HG03558 (cell line): Measurements from ENCODE around the gene AMER2.

Source experiments
- ATAC-seq: cut with Tn5 transposase; IDR thresholded peaks from one replicate; pipeline ENCODE4 v1.9.1; 2021; ENCODE audit warnings: moderate number of reproducible peaks; ENCODE audit not compliant: unreplicated experiment; ENCODE audit errors: extremely low read depth

AMER2 gene

GRCh38 chr13:25186187-25186586 lies 14.1 kb upstream of the AMER2 start:
- no peak for ATAC-seq

GRCh38 chr13:25181597-25181996 lies 9.5 kb upstream of the AMER2 start:
- ATAC-seq: peak; percentile 21

- peak; percentile 67 for ATAC-seq
Observed at GRCh38 chr13:25180775-25181537, 8.9 kb upstream of the AMER2 start.

GRCh38 chr13:25179832-25180774 lies 8.0 kb upstream of the AMER2 start:
- no peak for ATAC-seq

- no peak for ATAC-seq
Observed at GRCh38 chr13:25179011-25179410, 6.9 kb upstream of the AMER2 start.

GRCh38 chr13:25178070-25178469 lies 6.0 kb upstream of the AMER2 start:
- ATAC-seq: no peak

GRCh38 chr13:25177636-25178035 lies 5.5 kb upstream of the AMER2 start:
- no peak for ATAC-seq

- ATAC-seq: no peak
Observed at GRCh38 chr13:25177012-25177411, 4.9 kb upstream of the AMER2 start.

- ATAC-seq: no peak
Observed at GRCh38 chr13:25175431-25175830, 3.3 kb upstream of the AMER2 start.

GRCh38 chr13:25175026-25175425 lies 2.9 kb upstream of the AMER2 start:
- no peak for ATAC-seq

- no peak for ATAC-seq
Observed at GRCh38 chr13:25174304-25174703, 2.2 kb upstream of the AMER2 start.

- no peak for ATAC-seq
Observed at GRCh38 chr13:25172303-25172630, 179 bp upstream of the AMER2 start.

- no peak for ATAC-seq
Observed at GRCh38 chr13:25171170-25171516, 945 bp downstream of the AMER2 start.

GRCh38 chr13:25170554-25171111 lies 1.5 kb downstream of the AMER2 start:
- ATAC-seq: no peak

GRCh38 chr13:25169951-25170553 lies 2.0 kb downstream of the AMER2 start:
- no peak for ATAC-seq

GRCh38 chr13:25169356-25169755 lies 2.7 kb downstream of the AMER2 start:
- no peak for ATAC-seq

- ATAC-seq: no peak
Observed at GRCh38 chr13:25168790-25169189, 3.3 kb downstream of the AMER2 start.

- ATAC-seq: no peak
Observed at GRCh38 chr13:25167382-25168174, 4.5 kb downstream of the AMER2 start.

GRCh38 chr13:25166306-25166705 lies 5.8 kb downstream of the AMER2 start:
- ATAC-seq: no peak

GRCh38 chr13:25165663-25166062 lies 6.4 kb downstream of the AMER2 start:
- no peak for ATAC-seq
